Parathyroid adenoma (tissue), 2 donors: ENCODE results near the gene GTF2H1.

Experiments
- H2AFZ ChIP-seq: fragments of 300-600 bp; sonication (generic); one replicate; pipeline ENCODE4 v1.7.0; 2017; ENCODE audit warnings: antibody characterized with exemption, mild to moderate bottlenecking
- H3K27ac ChIP-seq: fragments of 300-600 bp; sonication (generic); one replicate; pipeline ENCODE4 v1.7.0; 2017
- H3K27me3 ChIP-seq: fragments of 300-600 bp; sonication (generic); one replicate; pipeline ENCODE4 v1.7.0; 2017; ENCODE audit warnings: low read length; ENCODE audit not compliant: control insufficient read depth, insufficient read depth
- H3K36me3 ChIP-seq: fragments of 300-600 bp; sonication (generic); one replicate; pipeline ENCODE4 v1.7.0; 2017; ENCODE audit warnings: low read length; ENCODE audit not compliant: control insufficient read depth, insufficient read depth
- H3K4me1 ChIP-seq: fragments of 300-600 bp; sonication (generic); one replicate; pipeline ENCODE4 v1.7.0; 2017; ENCODE audit warnings: control low read depth
- H3K4me2 ChIP-seq: fragments of 300-600 bp; sonication (generic); one replicate; pipeline ENCODE4 v1.7.0; 2017; ENCODE audit warnings: low read length
- H3K4me3 ChIP-seq: fragments of 300-600 bp; sonication (generic); one replicate; pipeline ENCODE4 v1.7.0; 2017; ENCODE audit warnings: low read depth, low read length
- H3K79me2 ChIP-seq: fragments of 300-600 bp; sonication (generic); one replicate; pipeline ENCODE4 v1.7.0; 2017; ENCODE audit warnings: control low read depth
- H3K9ac ChIP-seq: fragments of 300-600 bp; sonication (generic); one replicate; pipeline ENCODE4 v1.7.0; 2017; ENCODE audit warnings: mild to moderate bottlenecking
- H3K9me3 ChIP-seq: fragments of 300-600 bp; sonication (generic); one replicate; pipeline ENCODE4 v1.7.0; 2017; ENCODE audit warnings: low read length; ENCODE audit not compliant: control insufficient read depth
- TF ChIP-seq, protein P1 (sequence below): fragments of 300-600 bp; sonication (generic); IDR thresholded peaks from one replicate; pipeline ENCODE4 v1.7.0; 2017; ENCODE audit warnings: antibody characterized with exemption, mild to moderate bottlenecking
- donor health status: primary hyperparathyroidism.

The GTF2H1 gene

GRCh38 chr11:18352581-18352980, 30.2 kb downstream of the GTF2H1 start:
- no peak overlapping the region for H2AFZ ChIP-seq
- no peak overlapping the region for H3K9ac ChIP-seq
- no peaks in the 10 kb centered on the region for H3K9me3 ChIP-seq
- H3K4me2 ChIP-seq = no peak overlapping the region
- no peaks in the 10 kb centered on the region for H3K79me2 ChIP-seq
- H3K4me1 ChIP-seq = no peaks in the 10 kb centered on the region
- no peak overlapping the region for H3K27ac ChIP-seq
- H3K27me3 ChIP-seq = no peaks in the 10 kb centered on the region
- TF ChIP-seq, protein P1, sequence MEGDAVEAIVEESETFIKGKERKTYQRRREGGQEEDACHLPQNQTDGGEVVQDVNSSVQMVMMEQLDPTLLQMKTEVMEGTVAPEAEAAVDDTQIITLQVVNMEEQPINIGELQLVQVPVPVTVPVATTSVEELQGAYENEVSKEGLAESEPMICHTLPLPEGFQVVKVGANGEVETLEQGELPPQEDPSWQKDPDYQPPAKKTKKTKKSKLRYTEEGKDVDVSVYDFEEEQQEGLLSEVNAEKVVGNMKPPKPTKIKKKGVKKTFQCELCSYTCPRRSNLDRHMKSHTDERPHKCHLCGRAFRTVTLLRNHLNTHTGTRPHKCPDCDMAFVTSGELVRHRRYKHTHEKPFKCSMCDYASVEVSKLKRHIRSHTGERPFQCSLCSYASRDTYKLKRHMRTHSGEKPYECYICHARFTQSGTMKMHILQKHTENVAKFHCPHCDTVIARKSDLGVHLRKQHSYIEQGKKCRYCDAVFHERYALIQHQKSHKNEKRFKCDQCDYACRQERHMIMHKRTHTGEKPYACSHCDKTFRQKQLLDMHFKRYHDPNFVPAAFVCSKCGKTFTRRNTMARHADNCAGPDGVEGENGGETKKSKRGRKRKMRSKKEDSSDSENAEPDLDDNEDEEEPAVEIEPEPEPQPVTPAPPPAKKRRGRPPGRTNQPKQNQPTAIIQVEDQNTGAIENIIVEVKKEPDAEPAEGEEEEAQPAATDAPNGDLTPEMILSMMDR = no peak
- no peak overlapping the region for H3K4me3 ChIP-seq
- no peaks in the 10 kb centered on the region for H3K36me3 ChIP-seq

GRCh38 chr11:18358646-18359045, 36.3 kb downstream of the GTF2H1 start:
- Histone ChIP-seq H3K79me2 (no peaks in the 10 kb centered on the region), H3K27ac (no peak overlapping the region), H3K9ac (no peak overlapping the region), H2AFZ (no peak overlapping the region), H3K4me1 (no peaks in the 10 kb centered on the region), H3K9me3 (no peaks in the 10 kb centered on the region), H3K4me3 (no peak overlapping the region), H3K27me3 (no peaks in the 10 kb centered on the region), H3K4me2 (no peak overlapping the region), H3K36me3 (no peaks in the 10 kb centered on the region)
- TF ChIP-seq, protein P1 = no peak

- no peak overlapping the region for H3K9ac ChIP-seq
- H3K4me1 ChIP-seq = no peaks in the 10 kb centered on the region
- H3K27me3 ChIP-seq = no peaks in the 10 kb centered on the region
- H3K9me3 ChIP-seq = no peaks in the 10 kb centered on the region
- no peaks in the 10 kb centered on the region for H3K79me2 ChIP-seq
- no peaks in the 10 kb centered on the region for H3K36me3 ChIP-seq
- H3K27ac ChIP-seq = no peak overlapping the region
- H3K4me2 ChIP-seq = no peak overlapping the region
- H3K4me3 ChIP-seq = no peak overlapping the region
- H2AFZ ChIP-seq = no peak overlapping the region
- TF ChIP-seq, protein P1 = no peak
These were observed 38.8 kb downstream of the GTF2H1 start for GRCh38 chr11:18361154-18361553.

GRCh38 chr11:18364495-18365073, 42.2 kb downstream of the GTF2H1 start:
- Histone ChIP-seq H3K36me3 (no peaks in the 10 kb centered on the region), H3K9ac (no peak overlapping the region), H3K27ac (no peak overlapping the region), H2AFZ (no peak overlapping the region), H3K9me3 (no peaks in the 10 kb centered on the region), H3K4me2 (no peak overlapping the region), H3K4me3 (no peak overlapping the region), H3K4me1 (no peaks in the 10 kb centered on the region), H3K27me3 (no peaks in the 10 kb centered on the region), H3K79me2 (no peaks in the 10 kb centered on the region)
- TF ChIP-seq, protein P1 = no peak

- H2AFZ ChIP-seq = no peak overlapping the region
- no peak overlapping the region for H3K4me2 ChIP-seq
- H3K27me3 ChIP-seq = no peaks in the 10 kb centered on the region
- H3K4me3 ChIP-seq = no peak overlapping the region
- no peak overlapping the region for H3K27ac ChIP-seq
- no peak overlapping the region for H3K9ac ChIP-seq
- TF ChIP-seq, protein P1 = no peak
- no peaks in the 10 kb centered on the region for H3K9me3 ChIP-seq
- H3K36me3 ChIP-seq = no peaks in the 10 kb centered on the region
- H3K4me1 ChIP-seq = no peaks in the 10 kb centered on the region
- no peaks in the 10 kb centered on the region for H3K79me2 ChIP-seq
These were observed 43.4 kb downstream of the GTF2H1 start for GRCh38 chr11:18365741-18366140.
